CD4-positive, alpha-beta T cell treated with Interleukin-17A for 1 hour (primary cell): ENCODE measurements around the gene FES.

ENCODE experiments used
- DNase-seq: peaks from one replicate; pipeline ENCODE4 v3.0.0-alpha.2; 2020

The FES gene

GRCh38 chr15:90933301-90933700, 49.0 kb downstream of the FES start:
- DNase-seq = no peak

DNA sequence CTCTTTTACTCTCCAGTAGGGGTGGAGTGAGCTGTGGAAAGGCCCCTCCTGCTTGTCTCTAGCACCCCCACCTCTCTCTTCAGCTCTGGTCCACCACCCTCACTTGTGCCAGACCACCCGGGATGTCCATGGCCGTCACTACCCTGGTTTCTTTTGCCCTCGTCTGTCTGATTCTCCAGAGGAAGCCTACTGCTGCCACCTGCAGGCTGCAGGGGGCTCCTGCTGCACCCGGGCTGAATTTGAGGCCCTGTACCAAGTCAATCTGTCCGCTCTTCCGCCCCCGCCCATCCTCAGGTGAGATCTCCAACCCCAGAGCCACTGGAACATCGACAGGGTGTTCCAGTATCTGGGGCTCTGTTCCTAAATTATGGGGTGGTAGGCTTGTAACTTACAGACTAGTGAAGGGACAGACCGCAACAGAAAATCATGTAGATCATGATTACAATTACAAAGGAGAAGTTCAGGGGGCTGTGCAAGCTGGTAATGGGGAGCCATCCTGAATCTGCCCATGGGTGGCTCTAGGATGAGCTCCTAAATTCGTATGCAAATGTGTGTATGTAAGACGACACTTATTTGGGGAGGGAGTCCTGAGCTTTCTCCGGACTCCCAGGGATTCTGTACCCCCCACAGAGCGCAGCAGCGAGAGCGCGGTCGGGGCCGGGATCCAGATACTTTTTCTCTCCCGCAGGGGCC, 50.1 kb downstream of the FES start:
- DNase-seq = peak; percentile 89

GRCh38 chr15:90934949-90935751, 50.8 kb downstream of the FES start, which contains the start of gene UNC45A:
Gene UNC45A, plus strand, starts transcription at chr15:90935285. Its CDS starts 40 bp downstream, at chr15:90935325.
- DNase-seq = peak; percentile 94

GRCh38 chr15:90936823-90937222, 52.5 kb downstream of the FES start:
- DNase-seq = no peak

DNA sequence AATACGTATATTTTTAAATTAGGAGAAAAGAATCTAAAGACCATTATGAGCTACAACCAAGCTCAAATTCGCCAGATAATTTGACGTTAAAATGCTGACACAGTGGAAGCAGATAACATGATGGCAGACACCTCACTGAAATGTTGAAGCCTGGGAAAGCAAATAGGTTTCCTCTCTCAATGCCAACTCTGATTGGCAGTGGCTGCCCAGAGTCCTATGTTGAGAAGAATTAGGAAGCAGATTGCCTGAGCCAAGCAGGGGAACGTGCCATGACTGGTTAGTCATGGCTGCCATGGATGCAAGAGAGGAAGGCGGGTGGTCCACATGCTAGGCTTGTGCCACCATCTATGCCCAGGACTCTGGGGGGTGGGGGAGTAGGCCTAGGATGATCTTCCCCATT, 54.0 kb downstream of the FES start:
- DNase-seq = no peak

GRCh38 chr15:90939756-90940155, 55.5 kb downstream of the FES start:
- no peak for DNase-seq

- no peak for DNase-seq
Measured at GRCh38 chr15:90941038-90941437, 56.7 kb downstream of the FES start.

- no peak for DNase-seq
Measured at GRCh38 chr15:90942354-90943120, 58.2 kb downstream of the FES start.

GRCh38 chr15:90945091-90945490, 60.8 kb downstream of the FES start:
- DNase-seq = no peak
